ENCODE results near the gene LIMK1.
"Not testable (repeated sequence)": the region's sequence is repeated elsewhere in the genome, so short reads cannot be mapped to it uniquely, and the experiment has no call there.

DNA sequence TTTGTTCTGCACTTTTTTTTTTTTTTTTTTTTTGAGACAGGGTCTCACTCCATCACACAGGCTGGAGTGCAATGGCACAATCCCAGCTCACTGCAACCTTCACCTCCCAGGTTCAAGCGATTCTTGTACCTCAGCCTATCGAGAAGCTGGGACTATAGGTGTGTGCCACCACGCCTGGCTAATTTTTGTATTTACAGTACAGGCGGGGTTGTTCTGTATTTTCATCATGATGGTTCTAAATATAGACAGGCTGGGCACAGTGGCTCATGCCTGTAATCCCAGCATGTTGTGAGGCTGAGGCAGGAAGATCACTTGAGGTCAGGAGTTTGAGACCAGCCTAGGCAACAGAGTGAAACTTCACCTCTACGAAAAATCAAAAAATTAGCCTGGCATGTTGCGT, 83.7 kb downstream of the LIMK1 start:
- TF ChIP-seq, protein P1, sequence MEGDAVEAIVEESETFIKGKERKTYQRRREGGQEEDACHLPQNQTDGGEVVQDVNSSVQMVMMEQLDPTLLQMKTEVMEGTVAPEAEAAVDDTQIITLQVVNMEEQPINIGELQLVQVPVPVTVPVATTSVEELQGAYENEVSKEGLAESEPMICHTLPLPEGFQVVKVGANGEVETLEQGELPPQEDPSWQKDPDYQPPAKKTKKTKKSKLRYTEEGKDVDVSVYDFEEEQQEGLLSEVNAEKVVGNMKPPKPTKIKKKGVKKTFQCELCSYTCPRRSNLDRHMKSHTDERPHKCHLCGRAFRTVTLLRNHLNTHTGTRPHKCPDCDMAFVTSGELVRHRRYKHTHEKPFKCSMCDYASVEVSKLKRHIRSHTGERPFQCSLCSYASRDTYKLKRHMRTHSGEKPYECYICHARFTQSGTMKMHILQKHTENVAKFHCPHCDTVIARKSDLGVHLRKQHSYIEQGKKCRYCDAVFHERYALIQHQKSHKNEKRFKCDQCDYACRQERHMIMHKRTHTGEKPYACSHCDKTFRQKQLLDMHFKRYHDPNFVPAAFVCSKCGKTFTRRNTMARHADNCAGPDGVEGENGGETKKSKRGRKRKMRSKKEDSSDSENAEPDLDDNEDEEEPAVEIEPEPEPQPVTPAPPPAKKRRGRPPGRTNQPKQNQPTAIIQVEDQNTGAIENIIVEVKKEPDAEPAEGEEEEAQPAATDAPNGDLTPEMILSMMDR (optimal IDR thresholded peaks at IDR 0.05 in 1 of 3, IDR thresholded peaks at IDR 0.05 in 1 of 3, conservative IDR thresholded peaks at IDR 0.05 in 1 of 3; ENCODE audit: extremely low read depth in 1 of 3, insufficient read depth in 2 of 3, low read length in 3 of 3): not testable (repeated sequence)
- not testable (repeated sequence) for TF ChIP-seq EZH2 (IDR thresholded peaks at IDR 0.05; ENCODE audit: low read length)
